NAMALWA (cell line): ENCODE results near the gene CCDC116.
"Not testable (repeated sequence)": the region's sequence is repeated elsewhere in the genome, so short reads cannot be mapped to it uniquely, and the experiment has no call there.

Source experiments
- DNase-seq: peaks from one replicate; pipeline ENCODE4 v3.0.0-alpha.2; 2015; ENCODE audit warnings: low spot score

Gene CCDC116

DNA sequence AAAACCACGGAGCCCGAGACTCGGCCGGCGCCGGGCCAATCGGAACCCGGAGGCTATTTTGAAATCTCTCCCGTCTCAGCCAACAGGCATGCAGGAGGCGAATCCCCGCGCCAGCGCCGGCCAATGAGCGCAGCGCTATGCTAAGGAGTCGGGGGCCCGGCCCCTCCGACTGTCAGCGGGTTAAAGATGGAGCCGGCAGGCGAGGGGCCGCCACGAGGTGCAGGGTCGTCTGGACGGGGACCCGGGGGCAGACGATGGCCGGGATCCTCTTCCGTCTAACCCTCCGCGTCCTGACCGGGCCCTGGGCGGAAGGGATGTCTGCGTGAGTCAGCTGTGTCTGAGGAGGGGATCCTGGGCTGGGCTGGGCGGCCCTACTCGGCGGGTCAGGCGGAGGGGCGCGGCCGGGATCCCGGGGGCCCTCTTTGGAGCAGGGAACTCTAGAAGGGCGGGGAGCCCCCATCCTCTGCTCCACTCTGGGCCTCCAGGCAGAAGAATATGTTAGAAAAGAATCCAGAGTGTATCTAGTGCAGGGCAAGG, 19.5 kb downstream of the CCDC116 start:
- peak; percentile 95 for DNase-seq

DNA sequence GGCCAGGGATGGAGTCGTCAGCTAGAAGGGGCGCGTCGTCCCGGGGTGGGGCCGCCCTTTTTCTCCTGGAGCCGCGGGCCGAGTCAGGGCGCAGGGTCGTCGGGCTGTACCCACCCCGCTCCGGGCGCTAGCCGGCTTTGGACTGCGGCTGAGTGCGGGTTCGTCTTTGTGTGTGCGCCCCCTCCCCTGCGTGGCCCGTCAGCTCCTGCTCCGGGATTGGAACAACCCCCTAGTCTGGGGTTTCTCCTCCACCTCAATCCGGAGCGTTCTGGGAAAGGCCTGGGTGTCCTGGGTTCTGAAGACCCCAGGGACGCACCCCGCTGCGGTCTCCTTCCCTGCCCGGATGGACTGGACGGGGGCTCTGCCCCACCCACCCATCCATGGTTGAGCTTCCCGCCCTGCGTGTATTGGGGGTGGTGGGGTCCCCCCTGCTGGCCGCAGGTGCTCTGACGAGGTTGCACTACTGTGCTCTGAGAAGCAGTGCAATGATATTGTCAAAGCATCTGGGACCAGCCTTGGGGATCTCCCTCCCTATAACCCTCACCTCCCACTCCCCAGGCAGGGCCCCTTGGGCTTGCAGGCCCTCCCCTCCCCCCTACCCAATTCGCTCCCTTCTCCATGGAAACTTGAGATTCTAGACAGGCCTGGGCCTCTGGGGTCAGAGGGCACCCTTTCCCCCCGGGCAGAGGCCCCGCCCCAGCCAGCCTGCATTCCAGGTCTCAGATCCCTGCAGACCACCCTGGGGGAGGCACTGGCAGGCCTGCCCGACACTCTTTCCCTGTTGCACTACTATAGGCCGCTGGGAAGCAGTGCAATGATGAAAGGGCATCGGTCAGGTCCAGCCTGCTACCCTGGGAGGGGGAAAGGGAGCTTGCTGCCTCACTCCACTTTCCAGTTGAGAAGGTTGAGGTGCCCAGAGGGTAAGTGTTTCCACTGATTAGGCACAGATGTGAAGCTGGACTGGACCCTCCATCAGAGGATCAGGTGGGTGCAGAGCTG, 20.3 kb downstream of the CCDC116 start:
- no peak for DNase-seq

DNA sequence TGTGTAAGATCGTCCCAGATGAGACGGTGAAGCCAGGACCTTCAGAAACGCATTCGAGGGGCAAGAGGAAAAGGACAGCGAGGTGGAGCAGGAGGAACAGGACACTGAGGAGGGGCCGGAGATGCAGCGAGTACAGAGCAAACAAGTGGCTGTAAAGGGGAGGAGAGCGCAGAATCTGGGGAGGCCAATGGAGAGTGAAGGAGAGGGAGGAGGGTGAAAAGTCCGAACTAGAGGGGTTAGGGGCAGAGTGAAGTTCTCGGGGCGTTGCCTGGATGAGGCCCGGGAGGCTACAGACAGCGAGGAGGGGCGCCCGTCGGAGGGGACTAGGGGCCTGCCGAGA, 24.4 kb downstream of the CCDC116 start:
- DNase-seq: no peak

DNA sequence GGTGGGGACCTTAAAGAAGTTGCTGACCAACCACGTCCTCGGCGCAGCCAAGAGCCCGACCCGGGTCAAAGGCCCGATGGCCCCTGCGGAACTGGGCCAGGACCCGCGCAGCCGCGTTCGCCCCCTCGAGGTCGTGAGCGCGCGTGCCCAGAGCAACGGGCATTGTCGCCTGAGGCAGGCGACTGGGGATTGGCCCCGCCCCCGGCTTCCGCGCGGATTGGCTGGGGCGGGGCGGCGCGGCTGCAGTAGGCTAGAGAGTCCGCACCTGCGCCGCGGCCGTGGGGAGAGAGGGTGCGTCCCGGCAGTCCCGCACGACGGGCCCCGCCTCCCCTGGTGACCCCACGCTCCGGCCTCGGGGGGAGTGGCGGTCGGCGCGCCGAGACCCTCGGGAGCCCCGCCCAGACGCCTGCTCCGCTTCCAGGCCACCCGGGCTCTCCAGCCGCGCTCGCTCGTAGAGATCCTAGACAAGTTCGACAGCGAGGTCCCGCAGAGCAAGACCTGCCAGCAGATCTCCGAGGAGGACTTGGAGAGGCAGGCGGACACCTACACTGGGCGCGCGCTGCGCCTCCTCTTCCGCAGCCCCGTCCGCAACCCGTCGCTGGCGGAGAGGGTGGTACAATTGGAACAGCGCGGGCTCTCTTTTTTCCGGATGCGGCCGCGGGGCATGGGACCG, 24.9 kb downstream of the CCDC116 start:
- DNase-seq: peak; percentile 80

DNA sequence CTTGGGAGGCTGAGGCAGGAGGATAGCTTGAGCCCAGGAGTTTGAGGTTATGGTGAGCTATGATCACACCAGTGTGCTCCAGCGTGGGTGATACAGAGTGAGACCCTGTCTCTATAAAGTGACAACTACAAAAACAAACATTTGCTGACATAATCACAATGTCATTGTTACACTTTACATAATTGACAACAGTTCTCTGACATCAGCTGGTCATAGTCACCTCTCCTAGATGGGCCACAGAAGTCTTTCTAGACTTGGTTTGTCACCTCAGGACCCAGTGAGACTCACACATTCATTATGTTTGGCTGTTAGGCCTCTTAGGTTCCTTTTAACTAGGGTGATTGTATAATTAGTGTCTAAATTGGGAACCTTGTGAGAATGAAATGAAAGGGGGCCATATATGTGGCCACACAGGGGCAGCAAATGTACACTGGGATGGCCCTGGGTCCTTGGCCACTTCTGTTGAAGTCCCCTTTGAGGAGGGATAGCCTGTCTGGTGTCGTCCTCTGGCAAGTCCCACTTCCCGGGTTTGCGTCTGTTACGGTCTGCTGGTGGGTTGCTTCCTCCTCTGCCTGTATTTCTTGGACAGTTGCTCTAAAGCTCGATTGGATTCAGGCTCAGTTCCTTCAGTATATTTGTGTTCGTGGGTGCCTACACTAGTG, 27.4 kb downstream of the CCDC116 start:
- no peak for DNase-seq

DNA sequence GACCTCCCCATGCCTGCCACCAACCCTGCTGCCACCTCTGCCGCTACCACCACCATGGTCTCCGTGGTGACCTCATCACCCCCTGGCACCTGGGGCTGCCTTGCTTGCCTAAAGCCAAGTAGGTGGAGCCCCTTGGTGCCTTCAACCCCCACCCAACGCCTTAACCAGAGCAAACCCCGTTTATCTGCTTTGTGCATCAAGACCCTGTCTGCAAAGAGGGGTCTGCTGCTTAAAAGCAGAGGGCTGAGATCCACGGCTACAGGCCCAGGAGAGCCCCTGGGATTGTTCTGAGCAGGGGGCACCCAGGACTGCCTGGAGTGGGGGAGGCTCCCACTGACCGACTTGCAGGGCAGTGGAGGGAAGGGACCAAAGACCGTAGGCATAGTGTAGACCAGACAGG, 28.3 kb downstream of the CCDC116 start:
- DNase-seq: no peak

DNA sequence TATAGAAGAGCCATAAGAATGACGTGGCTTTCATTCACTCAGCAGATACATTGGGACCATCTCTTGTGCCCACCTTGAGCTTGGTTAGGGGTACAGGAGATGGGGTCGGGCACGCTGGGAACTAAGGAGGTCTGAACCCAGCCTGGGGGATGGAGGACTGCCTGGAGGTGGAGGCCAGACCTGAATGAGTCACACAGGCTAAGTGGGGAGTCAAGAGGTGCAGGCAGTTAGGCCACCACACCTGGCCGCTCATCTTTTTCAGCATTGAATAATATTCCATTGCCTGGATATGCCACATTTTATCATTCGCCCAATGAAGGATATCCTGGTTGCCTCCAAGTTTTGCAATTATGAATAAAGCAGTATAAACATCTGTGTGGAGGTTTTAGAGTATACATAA, 29.4 kb downstream of the CCDC116 start:
- no peak for DNase-seq

DNA sequence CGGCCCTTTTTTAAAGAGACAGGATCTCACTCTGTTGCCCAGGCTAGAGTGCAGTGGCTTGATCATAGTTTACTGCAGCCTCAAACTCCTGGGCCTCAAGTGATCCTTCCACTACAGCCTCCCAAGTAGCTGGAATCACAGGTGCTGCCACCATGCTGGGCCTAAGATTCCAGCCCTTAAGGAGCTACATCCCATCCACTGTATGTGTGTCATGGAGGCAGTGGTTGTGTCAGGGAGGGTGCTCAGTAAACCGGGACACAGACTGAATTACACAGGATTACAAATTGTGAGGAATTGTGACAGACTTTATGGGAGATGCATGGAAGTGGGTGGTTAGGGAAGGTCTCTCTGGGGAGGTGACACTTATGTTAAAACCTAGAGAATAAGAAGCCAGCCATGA, 31.2 kb downstream of the CCDC116 start:
- no peak for DNase-seq

DNA sequence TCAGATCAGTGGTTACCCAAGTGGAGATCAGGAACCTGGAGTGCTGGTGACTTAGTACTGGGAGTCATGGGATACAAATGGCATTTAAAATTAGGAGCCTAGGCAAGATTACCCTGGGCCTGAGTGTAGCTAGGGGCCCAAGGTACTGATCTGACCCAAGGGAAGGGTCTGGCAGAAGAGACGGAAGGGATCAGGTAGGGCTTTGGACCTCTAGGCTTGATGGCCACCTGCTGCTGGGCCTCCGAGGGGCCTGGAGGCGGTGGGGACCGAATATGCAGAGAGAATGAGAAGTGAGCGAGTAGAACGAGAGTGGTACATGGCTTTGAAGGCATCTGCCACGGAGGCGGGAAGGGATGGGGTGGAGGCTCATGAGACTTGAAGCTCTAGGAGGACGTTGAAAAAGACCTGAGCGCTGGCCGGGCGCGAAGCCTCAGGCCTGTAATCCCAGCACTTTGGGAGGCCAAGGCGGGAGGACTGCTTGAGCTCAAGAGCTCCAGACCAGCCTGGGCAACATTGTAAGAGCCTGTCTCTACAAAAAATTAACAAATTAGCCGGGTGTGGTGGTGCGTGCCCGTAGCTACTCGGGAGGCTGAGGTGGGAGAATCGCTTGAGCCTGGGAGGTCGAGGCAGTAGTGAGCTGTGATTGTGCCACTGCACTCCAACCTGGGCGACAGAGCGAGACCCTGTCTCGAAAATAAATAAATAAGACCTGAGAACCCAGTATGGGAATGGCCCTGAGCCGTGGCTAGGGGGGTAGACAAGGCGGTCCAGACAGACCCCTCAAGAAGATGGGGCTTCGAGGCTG, 32.7 kb downstream of the CCDC116 start:
- no peak for DNase-seq

DNA sequence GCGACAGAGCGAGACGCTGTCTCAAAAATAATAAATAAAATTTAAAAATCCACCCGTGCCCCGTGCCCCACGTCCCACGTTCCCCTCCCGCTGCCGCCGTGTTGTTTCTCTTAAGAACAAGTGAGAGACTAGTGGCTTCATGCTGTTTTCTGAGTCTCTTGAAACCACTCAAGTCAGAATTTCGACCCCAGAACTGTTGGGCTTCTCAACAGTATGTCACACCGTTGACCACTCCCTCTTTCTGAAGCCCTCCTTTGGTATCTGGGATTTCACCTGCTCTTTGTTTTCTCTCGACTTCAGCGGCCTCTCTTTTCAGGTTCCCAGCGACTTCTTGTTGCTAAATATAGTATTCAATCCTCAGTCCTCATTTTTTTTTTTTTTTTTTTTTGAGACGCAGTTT, 34.2 kb downstream of the CCDC116 start:
- no peak for DNase-seq

DNA sequence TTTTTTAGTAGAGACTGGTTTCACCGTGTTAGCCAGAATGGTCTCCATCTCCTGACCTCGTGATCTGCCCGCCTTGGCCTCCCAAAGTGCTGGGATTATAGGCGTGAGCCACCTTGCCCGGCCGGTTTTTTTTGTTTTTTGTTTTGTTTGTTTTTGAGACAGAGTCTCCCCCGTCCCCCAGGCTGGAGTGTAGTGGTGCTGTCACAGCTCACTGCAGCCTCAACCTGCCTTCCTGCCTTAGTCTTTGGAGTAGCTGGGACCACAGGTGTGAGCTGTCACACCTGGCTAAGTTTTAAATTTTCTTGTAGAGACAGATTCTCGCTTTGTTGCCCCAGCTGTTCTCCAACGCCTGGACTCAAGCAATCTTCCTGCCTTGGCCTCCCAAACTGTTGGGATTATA, 36.5 kb downstream of the CCDC116 start:
- no peak for DNase-seq

DNA sequence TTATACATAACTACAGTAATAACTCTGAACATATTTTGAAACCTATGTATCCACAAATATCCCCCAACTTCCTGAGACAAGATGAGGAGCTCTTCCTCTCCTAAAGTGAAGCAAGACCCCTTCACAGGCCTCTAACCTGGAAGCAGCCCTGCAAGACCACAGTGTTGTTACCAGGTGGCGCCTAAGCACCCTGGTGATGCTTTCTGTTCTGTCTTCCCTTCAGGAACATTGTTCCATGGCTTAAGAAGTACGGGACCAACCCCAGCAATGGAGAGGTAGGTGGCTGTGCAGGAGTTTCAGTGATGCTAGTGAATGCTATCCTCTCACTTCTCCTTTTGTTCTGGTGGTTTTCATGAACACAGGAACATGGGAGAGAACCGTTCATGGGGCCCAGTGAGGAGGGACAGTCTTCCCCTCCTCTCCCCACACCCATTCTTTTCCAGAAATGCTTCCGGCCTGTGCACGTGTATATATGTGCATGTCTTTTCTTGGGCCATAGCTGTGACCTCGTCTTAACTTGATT, 39.6 kb downstream of the CCDC116 start:
- DNase-seq: no peak

DNA sequence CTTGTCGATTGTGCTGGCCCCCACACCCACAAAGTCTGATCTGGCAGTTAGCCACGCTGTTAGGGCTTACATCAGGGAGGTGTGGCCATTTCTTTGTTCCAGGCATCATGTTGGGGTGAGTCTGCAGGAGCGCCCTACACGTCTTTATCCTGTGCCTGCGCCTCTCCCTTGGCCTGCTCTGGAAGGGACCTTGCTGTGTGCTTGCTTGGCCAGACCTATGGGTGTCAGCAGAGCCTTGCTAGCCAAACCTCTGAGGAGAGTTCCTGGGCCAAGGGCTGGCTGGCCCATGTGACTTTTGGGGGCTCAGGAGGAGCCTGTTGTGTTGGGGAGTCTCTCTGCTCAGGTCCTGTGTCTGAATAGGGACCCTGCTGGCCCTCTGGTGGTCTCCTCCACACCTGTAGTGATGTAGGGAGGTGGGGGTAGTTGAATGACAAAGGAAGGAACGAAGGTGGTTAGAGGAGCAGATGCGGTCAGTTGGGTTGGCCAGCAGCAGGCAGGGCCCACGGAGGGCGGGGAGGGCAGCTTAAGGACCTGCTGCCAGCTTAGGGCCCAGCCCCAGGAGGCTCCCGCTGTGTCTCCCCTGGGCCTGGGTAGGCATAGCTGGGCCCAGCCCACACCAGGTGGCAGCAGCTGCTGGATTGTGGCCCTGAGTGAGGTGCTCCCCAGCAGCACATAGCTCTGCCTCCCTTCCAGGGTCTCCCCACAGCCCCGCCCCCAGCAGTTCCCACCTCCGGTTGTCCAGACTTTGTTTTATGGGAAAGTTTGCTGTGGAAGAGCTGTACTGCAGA, 41.2 kb downstream of the CCDC116 start:
- no peak for DNase-seq

DNA sequence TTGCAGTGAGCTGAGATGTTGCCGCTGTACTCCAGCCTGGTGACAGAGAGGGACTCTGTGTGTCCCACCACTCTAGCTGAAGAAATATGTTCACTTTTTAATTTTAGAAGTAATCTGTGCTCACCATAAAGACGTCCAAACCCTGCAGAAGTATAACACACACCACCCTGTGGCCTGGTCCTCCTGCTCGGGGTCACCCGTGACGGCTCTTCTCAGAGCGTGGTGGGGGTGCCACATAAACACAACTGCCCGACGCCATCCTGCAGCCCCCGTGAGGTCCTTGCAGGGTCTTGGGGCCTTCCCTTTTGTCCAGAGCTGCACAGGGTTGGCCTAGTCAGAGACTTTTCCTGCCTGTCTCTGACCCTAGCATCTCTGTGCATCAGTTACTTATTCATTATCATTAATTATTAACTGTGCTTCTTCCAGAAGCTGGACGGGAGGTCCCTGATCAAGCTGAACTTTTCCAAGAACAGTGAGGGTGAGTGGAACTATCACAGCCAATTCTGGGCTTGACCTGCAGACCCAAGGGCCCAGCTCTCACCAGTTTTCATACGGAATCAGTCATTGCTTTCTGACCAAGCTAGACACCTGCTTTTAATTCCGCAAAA, 42.2 kb downstream of the CCDC116 start:
- no peak for DNase-seq

DNA sequence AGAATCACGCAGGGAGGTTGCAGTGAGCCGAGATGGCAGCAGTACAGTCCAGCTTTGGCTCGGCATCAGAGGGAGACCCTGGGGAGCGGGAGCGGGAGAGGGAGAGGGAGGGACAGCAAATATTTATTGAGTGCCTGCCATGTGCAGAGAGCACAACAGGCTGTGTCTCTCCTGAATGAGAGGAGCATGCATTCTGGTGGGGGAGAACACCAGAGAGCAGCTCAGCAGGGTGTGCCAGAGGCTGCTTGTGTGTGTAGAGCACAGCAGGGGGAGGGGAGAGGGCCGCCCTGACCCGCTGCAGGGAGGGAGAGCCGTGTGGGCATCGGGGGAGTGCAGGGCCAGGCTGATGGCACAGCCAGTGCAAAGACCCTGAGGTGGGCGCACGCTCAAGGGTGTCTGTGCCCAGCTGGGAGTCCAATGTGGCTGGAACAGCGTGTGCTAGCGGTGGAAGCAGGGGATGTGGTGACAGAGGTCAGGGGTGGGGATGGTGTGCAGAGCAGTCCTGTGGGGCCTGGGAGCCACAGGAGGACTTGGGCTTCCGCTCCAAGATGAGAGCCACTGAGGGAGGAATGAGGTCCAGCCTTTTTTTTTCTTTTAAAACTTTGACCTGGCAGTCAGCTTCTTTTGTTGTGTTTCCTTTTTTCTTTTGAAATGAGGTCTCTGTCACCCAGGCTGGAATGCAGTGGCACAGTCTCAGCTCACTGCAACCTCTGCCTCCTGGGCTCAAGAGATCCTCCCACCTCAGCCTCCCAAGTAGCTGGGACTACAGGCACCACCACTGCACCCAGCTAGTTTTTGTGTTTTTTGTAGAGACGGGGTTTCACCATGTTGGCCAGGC, 45.3 kb downstream of the CCDC116 start:
- DNase-seq: no peak

DNA sequence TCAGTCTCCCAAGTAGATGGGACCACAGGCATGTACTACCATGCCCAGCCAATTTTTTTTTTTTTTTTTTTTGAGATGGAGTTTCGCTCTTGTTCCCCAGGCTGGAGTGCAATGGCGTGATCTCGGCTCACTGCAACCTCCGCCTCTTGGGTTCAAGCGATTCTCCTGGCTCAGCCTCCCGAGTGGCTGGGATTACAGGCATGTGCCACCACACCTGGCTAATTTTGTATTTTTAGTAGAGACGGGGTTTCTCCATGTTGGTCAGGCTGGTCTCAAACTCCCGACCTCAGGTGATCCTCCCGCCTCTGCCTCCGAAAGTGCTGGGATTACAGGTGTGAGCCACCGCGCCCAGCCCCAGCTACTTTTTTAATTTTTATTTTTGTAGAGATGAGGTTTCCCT, 46.3 kb downstream of the CCDC116 start:
- DNase-seq: not testable (repeated sequence)

DNA sequence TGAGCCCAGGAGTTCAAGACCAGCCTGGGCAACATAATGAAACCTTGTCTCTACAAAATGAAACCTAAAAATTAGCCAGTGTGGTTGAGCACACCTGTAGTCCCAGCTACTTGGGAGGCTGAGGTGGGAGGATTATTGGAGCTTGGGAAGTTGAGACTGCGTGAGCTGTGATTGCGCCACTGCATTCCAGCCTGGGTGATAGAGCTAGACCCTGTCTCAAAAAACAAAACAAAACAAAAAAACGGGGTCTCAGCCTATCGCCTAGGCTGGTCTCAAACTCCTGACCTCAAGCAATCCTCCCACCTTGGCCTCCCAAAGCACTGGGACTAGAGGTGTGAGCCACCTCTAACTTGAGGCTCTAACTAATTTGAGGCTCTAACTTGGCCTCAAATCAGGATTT, 46.8 kb downstream of the CCDC116 start:
- no peak for DNase-seq

DNA sequence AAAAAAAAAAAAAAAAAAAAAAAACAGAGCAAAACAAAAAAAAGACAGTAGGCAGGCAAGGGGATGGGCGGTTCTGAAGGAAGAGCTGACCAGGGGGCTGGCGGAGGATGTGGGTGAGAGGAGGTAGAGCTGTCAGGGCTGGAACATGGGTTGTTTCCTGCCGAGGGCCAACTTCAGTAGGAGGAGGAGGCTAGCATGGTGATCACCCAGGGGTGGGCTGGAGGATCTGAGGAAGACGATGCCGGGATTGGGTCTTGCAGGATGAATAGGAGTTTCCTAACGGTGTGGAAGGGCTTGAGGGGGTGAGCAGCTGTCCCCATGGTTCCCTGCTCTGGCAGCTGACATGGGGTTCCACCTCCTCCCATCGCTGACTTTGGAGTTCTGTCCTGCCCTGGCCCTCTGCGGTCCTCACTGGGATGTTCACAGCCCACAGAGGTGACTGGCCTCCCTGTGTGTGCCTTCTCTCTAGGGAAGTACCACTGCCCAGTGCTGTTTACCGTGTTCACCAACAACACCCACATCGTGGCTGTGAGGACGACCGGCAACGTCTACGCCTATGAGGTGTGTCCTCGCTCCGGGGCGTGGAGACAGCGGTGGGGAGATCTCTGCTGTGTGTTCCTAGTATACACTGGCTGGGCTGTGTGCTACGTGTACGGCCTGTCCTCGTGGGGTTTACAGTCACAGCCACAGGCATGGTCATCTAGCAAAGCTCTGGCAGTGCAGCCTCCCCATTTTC, 48.4 kb downstream of the CCDC116 start:
- no peak for DNase-seq
